ENCODE results near the gene GFRA3.
"Not testable (repeated sequence)": the region's sequence is repeated elsewhere in the genome, so short reads cannot be mapped to it uniquely, and the experiment has no call there.

GFRA3 gene

DNA sequence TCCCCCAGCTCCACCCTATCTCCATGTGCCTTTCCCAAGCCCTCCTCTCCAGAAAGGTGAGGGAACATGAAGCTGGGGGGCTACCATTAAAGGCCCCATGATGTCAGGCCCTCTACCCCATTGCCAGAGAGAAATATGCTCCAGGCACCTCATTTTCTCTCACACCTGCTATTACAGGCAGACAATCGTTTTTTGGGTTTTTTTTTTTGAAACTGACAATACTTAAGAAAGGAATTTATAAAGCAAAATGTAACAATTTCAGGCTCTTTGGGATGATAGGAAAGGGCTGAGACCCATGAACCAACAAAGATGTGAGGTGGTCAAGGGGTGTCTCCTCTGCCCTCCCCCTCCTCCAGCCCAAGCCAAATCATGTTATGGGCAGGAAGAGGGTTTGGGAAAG lies 1.5 kb upstream of the GFRA3 start:
- Histone ChIP-seq H3K36me3 (ENCODE audit: control insufficient read depth in 1 of 2, insufficient read depth in 2 of 2, low read length in 2 of 2) (no peaks in the 10 kb centered on the region), H3K4me3 (ENCODE audit: low read depth in 1 of 2, low read length in 2 of 2) (no peak overlapping the region), H3K27me3 (ENCODE audit: low read depth, low read length) (peaks cover 9% of the 10 kb centered on the region), H3K27ac (ENCODE audit: low read length) (no peak overlapping the region), H3K9me3 (ENCODE audit: control insufficient read depth in 1 of 2, low read length in 2 of 2) (no peaks in the 10 kb centered on the region), H3K4me1 (ENCODE audit: control insufficient read depth in 1 of 2, insufficient read depth in 2 of 2, low read length in 2 of 2) (no peaks in the 10 kb centered on the region)

DNA sequence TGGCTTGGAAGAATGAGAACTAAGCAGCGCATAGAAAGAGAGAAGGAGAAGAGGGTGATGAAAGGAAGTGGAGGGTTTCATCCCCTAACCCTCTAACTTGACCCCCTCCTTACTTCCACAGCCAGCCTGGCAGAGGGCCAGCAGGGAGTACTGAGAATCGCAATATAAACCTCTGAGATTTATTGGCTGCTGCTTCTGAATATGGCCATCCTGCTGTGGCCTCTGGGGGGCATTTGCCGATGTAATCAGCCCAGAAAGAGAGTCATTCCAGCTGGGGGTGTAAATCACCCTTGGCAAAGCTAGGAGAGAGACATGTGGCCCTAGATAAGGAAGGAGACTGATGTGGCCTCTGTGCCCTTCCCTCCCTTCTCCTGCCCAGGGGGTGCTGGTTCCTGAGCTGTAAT lies 960 bp upstream of the GFRA3 start:
- Histone ChIP-seq H3K9me3 (ENCODE audit: control insufficient read depth in 1 of 2, low read length in 2 of 2) (no peaks in the 10 kb centered on the region), H3K4me3 (ENCODE audit: low read depth in 1 of 2, low read length in 2 of 2) (no peak overlapping the region), H3K27me3 (ENCODE audit: low read depth, low read length) (peaks cover 9% of the 10 kb centered on the region), H3K36me3 (ENCODE audit: control insufficient read depth in 1 of 2, insufficient read depth in 2 of 2, low read length in 2 of 2) (no peaks in the 10 kb centered on the region), H3K4me1 (ENCODE audit: control insufficient read depth in 1 of 2, insufficient read depth in 2 of 2, low read length in 2 of 2) (no peaks in the 10 kb centered on the region), H3K27ac (ENCODE audit: low read length) (no peak overlapping the region)

DNA sequence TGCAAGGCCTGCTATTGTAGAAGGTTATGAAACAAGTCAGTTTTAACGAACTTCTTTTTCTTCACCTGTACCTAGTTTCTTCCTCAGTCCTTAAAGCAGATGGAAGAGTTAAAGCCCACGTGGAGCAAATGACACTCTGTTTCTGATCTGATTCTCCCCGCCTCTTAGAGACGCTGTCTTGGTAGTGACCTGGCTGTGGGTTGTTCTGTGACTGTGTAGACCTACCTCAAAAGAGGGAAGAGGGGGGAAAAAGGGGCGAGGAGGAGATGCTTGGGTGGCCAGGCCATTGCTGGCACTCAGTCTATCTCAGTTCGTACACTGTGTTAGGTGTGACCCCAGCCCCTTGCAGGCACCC lies 610 bp downstream of the GFRA3 start:
- peaks cover 9% of the 10 kb centered on the region for H3K27me3 ChIP-seq (ENCODE audit: low read depth, low read length)
- H3K36me3 ChIP-seq (ENCODE audit: control insufficient read depth in 1 of 2, insufficient read depth in 2 of 2, low read length in 2 of 2), result no peaks in the 10 kb centered on the region
- no peaks in the 10 kb centered on the region for H3K9me3 ChIP-seq (ENCODE audit: control insufficient read depth in 1 of 2, low read length in 2 of 2)
- H3K27ac ChIP-seq (ENCODE audit: low read length), result no peak overlapping the region
- no peaks in the 10 kb centered on the region for H3K4me1 ChIP-seq (ENCODE audit: control insufficient read depth in 1 of 2, insufficient read depth in 2 of 2, low read length in 2 of 2)
- peak overlapping the region in 1 of 2 donors; percentile 52 for H3K4me3 ChIP-seq (ENCODE audit: low read depth in 1 of 2, low read length in 2 of 2)

DNA sequence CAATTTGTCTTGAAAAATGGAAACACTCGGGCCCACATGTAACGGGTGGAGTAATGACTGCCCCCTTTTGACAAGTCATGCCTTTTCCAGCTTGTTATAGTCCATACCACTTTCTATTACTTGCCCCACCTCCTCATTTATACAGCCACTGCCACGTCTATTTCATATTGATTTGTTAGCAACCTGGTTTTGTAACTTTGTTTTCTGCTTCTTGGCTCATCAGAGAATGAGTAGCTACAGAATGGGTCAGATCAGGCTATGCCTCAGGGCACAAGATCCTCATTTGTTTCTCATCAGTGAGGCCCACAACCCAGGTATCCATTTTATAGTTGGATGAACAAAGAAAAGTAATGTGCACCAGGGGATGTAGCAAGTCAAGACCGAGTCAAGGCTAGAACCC lies 1.7 kb downstream of the GFRA3 start:
- Histone ChIP-seq H3K4me3 (ENCODE audit: low read depth in 1 of 2, low read length in 2 of 2) (no peak overlapping the region), H3K36me3 (ENCODE audit: control insufficient read depth in 1 of 2, insufficient read depth in 2 of 2, low read length in 2 of 2) (no peaks in the 10 kb centered on the region), H3K4me1 (ENCODE audit: control insufficient read depth in 1 of 2, insufficient read depth in 2 of 2, low read length in 2 of 2) (no peaks in the 10 kb centered on the region), H3K27me3 (ENCODE audit: low read depth, low read length) (peaks cover 9% of the 10 kb centered on the region), H3K27ac (ENCODE audit: low read length) (no peak overlapping the region), H3K9me3 (ENCODE audit: control insufficient read depth in 1 of 2, low read length in 2 of 2) (no peaks in the 10 kb centered on the region)

DNA sequence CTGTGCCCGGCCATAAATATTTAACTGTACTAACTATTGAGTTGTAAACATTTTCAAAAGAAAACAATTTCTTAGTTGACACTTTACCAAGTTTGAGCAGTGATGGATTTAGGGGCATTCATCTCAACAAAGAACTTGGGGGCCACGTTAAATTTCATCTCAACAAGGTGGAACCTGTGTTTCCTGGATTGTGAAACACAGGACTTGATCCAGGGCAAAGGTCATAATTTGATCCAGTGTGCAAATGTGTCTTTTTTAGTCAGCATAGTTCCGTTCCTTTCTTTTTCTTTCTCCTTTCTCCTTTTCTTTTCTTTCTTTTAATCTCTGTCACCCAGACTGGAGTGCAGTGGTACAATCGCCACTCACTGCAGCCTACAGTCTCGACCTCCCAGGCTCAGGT lies 3.1 kb downstream of the GFRA3 start:
- H3K4me1 ChIP-seq (ENCODE audit: control insufficient read depth in 1 of 2, insufficient read depth in 2 of 2, low read length in 2 of 2), result no peaks in the 10 kb centered on the region
- H3K9me3 ChIP-seq (ENCODE audit: control insufficient read depth in 1 of 2, low read length in 2 of 2), result no peaks in the 10 kb centered on the region
- H3K27me3 ChIP-seq (ENCODE audit: low read depth, low read length), result peaks cover 9% of the 10 kb centered on the region
- H3K4me3 ChIP-seq (ENCODE audit: low read depth in 1 of 2, low read length in 2 of 2), result no peak overlapping the region
- H3K36me3 ChIP-seq (ENCODE audit: control insufficient read depth in 1 of 2, insufficient read depth in 2 of 2, low read length in 2 of 2), result no peaks in the 10 kb centered on the region
- no peak overlapping the region for H3K27ac ChIP-seq (ENCODE audit: low read length)

DNA sequence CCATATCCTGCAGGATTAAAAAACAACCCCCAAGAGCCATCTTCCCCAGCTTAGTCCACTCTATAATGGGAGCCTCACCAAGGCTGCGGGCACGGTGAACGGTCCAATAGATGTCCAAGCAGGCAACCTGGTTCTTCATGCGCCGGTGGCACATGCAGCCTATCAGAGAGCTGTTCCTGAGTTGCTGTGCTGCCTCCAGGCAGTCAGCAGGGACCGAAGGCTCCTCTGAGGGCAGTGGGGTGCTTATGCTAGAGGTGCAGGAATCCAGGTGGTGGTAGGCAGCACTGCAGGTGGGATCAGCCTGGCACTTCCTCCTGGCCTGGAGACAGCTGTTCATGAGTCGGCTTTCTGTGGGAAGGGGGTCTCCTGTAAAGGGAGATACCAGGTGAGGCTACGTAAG lies 10.2 kb downstream of the GFRA3 start:
- Histone ChIP-seq H3K9me3 (ENCODE audit: control insufficient read depth in 1 of 2, low read length in 2 of 2) (no peaks in the 10 kb centered on the region), H3K27ac (ENCODE audit: low read length) (no peak overlapping the region), H3K4me3 (ENCODE audit: low read depth in 1 of 2, low read length in 2 of 2) (no peak overlapping the region), H3K27me3 (ENCODE audit: low read depth, low read length) (no peaks in the 10 kb centered on the region), H3K4me1 (ENCODE audit: control insufficient read depth in 1 of 2, insufficient read depth in 2 of 2, low read length in 2 of 2) (no peaks in the 10 kb centered on the region), H3K36me3 (ENCODE audit: control insufficient read depth in 1 of 2, insufficient read depth in 2 of 2, low read length in 2 of 2) (no peaks in the 10 kb centered on the region)

DNA sequence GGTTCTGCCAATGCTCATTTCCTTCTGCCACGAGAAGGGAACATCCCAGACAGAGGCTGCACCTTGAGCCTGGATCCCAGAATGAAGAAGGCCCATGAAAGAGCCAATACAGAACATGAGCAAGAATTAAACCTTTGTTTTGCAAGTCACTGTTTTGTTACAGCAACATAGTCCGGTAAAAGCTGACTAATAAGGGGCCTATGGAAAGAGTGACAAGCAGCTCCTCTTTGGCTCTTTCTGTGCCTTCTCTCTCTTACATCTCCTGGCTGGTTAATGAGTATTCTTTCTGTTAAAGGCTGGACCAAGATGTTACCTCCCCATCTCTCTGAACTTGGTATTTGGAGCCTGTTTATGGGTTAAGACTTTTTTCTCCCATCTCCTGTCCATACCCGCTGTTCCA lies 10.8 kb downstream of the GFRA3 start:
- no peak overlapping the region for H3K27ac ChIP-seq (ENCODE audit: low read length)
- H3K4me3 ChIP-seq (ENCODE audit: low read depth in 1 of 2, low read length in 2 of 2), result no peak overlapping the region
- H3K9me3 ChIP-seq (ENCODE audit: control insufficient read depth in 1 of 2, low read length in 2 of 2), result no peaks in the 10 kb centered on the region
- H3K36me3 ChIP-seq (ENCODE audit: control insufficient read depth in 1 of 2, insufficient read depth in 2 of 2, low read length in 2 of 2), result no peaks in the 10 kb centered on the region
- no peaks in the 10 kb centered on the region for H3K27me3 ChIP-seq (ENCODE audit: low read depth, low read length)
- H3K4me1 ChIP-seq (ENCODE audit: control insufficient read depth in 1 of 2, insufficient read depth in 2 of 2, low read length in 2 of 2), result no peaks in the 10 kb centered on the region

DNA sequence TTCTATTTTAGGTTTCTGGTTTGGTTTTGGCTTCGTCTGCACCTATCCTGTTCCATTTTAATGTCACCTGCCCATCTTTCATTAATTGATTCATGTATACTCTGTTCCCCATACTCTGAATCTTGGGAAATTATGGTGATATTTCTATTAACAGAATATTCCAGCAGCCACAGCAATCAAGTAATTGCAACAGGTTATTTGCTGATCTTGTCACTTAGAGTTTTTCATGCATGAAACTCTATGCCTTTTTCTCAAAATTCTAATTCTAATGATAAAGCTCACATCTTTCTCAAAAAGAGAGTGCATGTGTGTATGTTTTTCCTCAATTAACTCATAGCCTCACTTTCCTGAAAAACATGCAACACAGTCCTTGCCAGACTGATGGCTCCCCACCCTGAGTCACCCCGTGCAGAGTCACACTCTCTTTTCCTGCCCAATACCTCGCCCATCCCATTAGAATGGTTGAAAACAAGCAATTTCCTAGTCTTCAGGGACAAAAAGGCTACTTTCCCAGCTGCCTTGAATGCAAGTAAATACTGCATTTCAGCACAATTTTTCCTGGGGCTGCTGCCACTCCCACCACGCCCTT lies 15.6 kb downstream of the GFRA3 start:
- Histone ChIP-seq H3K9me3 (ENCODE audit: control insufficient read depth in 1 of 2, low read length in 2 of 2) (no peaks in the 10 kb centered on the region), H3K4me3 (ENCODE audit: low read depth in 1 of 2, low read length in 2 of 2) (no peak overlapping the region), H3K27me3 (ENCODE audit: low read depth, low read length) (no peaks in the 10 kb centered on the region), H3K27ac (ENCODE audit: low read length) (no peak overlapping the region), H3K4me1 (ENCODE audit: control insufficient read depth in 1 of 2, insufficient read depth in 2 of 2, low read length in 2 of 2) (no peaks in the 10 kb centered on the region), H3K36me3 (ENCODE audit: control insufficient read depth in 1 of 2, insufficient read depth in 2 of 2, low read length in 2 of 2) (no peaks in the 10 kb centered on the region)

DNA sequence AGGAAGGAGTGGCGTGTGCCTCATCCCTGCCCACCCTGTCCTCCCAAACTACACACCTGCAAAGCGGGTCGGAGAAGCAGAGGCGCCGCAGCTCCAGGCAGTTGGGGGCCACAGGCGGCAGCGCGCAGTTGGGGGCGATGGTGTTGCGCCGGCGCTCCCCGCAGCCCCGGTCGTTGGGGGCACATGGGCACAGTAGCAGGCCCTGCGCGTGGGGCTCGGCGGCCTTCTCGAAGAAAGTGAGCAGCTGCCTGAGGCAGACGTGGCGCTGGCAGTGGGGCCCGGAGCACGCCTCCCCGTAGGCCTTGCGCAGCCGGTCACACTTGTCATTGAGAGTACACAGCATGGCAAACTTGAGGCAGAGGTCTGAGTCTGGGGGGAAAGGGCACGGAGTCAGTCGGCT lies 16.8 kb downstream of the GFRA3 start:
- no peaks in the 10 kb centered on the region for H3K9me3 ChIP-seq (ENCODE audit: control insufficient read depth in 1 of 2, low read length in 2 of 2)
- no peak overlapping the region for H3K4me3 ChIP-seq (ENCODE audit: low read depth in 1 of 2, low read length in 2 of 2)
- H3K36me3 ChIP-seq (ENCODE audit: control insufficient read depth in 1 of 2, insufficient read depth in 2 of 2, low read length in 2 of 2), result no peaks in the 10 kb centered on the region
- H3K4me1 ChIP-seq (ENCODE audit: control insufficient read depth in 1 of 2, insufficient read depth in 2 of 2, low read length in 2 of 2), result no peaks in the 10 kb centered on the region
- H3K27me3 ChIP-seq (ENCODE audit: low read depth, low read length), result no peaks in the 10 kb centered on the region
- no peak overlapping the region for H3K27ac ChIP-seq (ENCODE audit: low read length)

DNA sequence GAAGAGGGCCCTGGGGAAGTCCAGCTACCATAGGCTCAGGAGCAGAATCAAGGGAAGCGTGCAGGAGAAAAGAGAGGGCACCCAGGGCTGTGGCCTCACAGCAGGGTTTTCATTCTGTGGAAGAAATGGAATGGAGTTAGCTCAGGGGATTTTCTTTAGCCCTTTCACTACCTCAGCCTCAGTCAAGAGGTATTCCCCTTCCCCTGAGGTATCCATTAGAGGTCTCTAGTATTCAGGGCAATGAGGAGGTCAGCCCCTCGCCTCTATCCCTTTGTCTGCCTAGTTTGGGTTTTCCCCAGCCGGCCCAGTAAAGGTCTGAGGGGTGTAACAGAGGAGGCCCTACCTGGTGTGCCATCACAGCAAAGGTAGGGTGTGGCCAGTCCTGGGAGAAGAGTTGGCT lies 21.5 kb downstream of the GFRA3 start:
- H3K27me3 ChIP-seq (ENCODE audit: low read depth, low read length), result no peaks in the 10 kb centered on the region
- no peak overlapping the region for H3K4me3 ChIP-seq (ENCODE audit: low read depth in 1 of 2, low read length in 2 of 2)
- H3K36me3 ChIP-seq (ENCODE audit: control insufficient read depth in 1 of 2, insufficient read depth in 2 of 2, low read length in 2 of 2), result no peaks in the 10 kb centered on the region
- H3K4me1 ChIP-seq (ENCODE audit: control insufficient read depth in 1 of 2, insufficient read depth in 2 of 2, low read length in 2 of 2), result no peaks in the 10 kb centered on the region
- H3K27ac ChIP-seq (ENCODE audit: low read length), result no peak overlapping the region
- no peaks in the 10 kb centered on the region for H3K9me3 ChIP-seq (ENCODE audit: control insufficient read depth in 1 of 2, low read length in 2 of 2)

DNA sequence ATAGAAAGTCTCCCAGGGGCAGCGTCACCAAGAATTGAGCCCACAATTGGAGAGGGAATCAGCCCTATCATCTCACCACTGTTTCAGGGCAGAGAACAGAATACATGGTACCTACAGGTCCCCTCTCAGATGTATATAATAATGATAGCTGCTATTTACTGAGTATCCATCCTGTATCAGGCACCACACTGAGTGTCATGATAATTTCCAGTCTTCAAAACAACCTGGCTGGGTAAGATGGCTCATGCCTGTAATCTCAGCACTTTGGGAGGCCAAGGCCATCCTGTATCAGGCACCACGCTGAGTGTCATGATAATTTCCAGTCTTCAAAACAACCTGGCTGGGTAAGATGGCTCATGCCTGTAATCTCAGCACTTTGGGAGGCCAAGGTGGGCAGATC lies 26.6 kb downstream of the GFRA3 start:
- H3K4me3 ChIP-seq (ENCODE audit: low read depth in 1 of 2, low read length in 2 of 2); H3K4me1 ChIP-seq (ENCODE audit: control insufficient read depth in 1 of 2, insufficient read depth in 2 of 2, low read length in 2 of 2); H3K27me3 ChIP-seq (ENCODE audit: low read depth, low read length); H3K36me3 ChIP-seq (ENCODE audit: control insufficient read depth in 1 of 2, insufficient read depth in 2 of 2, low read length in 2 of 2); H3K9me3 ChIP-seq (ENCODE audit: control insufficient read depth in 1 of 2, low read length in 2 of 2); H3K27ac ChIP-seq (ENCODE audit: low read length): not testable (repeated sequence)

DNA sequence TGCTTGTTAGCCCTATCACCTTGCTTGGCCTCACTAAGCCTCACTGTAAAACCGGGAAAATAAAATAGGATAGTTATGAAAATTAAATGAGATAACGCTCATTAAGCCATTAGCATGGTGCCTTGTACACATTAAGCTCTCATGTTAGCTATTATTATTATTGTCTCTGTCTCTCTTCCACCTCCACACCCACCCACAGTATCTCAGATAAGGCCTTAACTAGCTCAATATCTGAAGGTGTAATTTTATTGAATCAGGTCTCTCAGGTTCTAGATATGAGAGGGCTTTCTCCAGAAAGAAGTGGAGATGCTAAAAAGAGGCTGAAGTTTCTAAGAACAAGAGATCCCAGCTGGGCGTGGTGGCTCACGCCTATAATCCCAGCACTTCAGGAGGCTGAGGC lies 27.6 kb downstream of the GFRA3 start:
- no peaks in the 10 kb centered on the region for H3K9me3 ChIP-seq (ENCODE audit: control insufficient read depth in 1 of 2, low read length in 2 of 2)
- no peak overlapping the region for H3K27ac ChIP-seq (ENCODE audit: low read length)
- peaks cover 0 to 6% of the 10 kb centered on the region in 2 donors for H3K4me1 ChIP-seq (ENCODE audit: control insufficient read depth in 1 of 2, insufficient read depth in 2 of 2, low read length in 2 of 2)
- H3K27me3 ChIP-seq (ENCODE audit: low read depth, low read length), result no peaks in the 10 kb centered on the region
- H3K36me3 ChIP-seq (ENCODE audit: control insufficient read depth in 1 of 2, insufficient read depth in 2 of 2, low read length in 2 of 2), result no peaks in the 10 kb centered on the region
- H3K4me3 ChIP-seq (ENCODE audit: low read depth in 1 of 2, low read length in 2 of 2), result no peak overlapping the region
